ENCODE results near the gene SPSB3. TPM values are rescaled to one million over a fixed set of nuclear protein-coding genes. Genes with fewer than 3 reads are reported as not detected.
A peak's percentile ranks its signal among the peaks of the same experiment; 100 is the strongest.

SPSB3 gene
- total and polyA plus RNA-seq, 2 donors (not counting 1 experiment from before 2014, with no cell fraction given): 9.6 to 32.7 TPM

DNA sequence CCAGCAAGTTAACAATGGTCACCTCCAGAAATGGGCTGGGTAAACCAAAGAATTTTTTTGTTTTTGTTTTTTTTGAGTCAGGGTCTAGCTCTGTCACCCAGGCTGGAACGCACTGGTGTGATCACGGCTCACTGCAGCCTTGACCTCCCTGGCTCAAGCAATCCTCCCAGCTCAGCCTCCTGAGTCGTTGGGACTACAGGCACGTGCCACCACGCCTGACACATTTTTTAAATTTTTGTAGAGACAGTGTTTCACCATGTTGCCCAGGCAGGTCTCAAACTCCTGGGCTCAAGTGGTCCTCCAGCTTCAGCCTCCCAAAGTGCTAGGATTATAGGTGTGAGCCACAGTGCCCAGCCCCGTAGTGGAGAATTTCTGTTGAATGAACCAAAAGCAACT, 1.7 kb downstream of the SPSB3 start:
- Histone ChIP-seq H3K36me3 (ENCODE audit: control insufficient read depth, insufficient read depth, low read length) (peaks cover 15% of the 10 kb centered on the region), H2AFZ (ENCODE audit: low read length) (no peak overlapping the region), H3K4me2 (ENCODE audit: extremely low read depth, insufficient read depth, low read length) (peak overlapping the region; percentile 86), H3K4me3 (replicated peaks in 1 of 4; ENCODE audit: control extremely low read depth in 1 of 4, insufficient read depth in 1 of 4, low read depth in 3 of 4, low read length in 4 of 4) (no peak overlapping the region), H3K27me3 (ENCODE audit: control insufficient read depth, insufficient read depth, low read length) (no peaks in the 10 kb centered on the region), H3K4me1 (ENCODE audit: control insufficient read depth, extremely low read depth, insufficient read depth, low read length) (peaks cover 2% of the 10 kb centered on the region), H3K27ac (ENCODE audit: insufficient read depth, low read length) (no peak overlapping the region), H3K79me2 (ENCODE audit: control insufficient read depth, insufficient read depth, low read length) (peaks cover 19% of the 10 kb centered on the region), H3K9me3 (ENCODE audit: control insufficient read depth, insufficient read depth, low read depth, low read length) (no peaks in the 10 kb centered on the region), H4K20me1 (ENCODE audit: control insufficient read depth, extremely low read depth, insufficient read depth, low read length) (no peaks in the 10 kb centered on the region), H3K9ac (ENCODE audit: insufficient read depth, low read length) (no peak overlapping the region)
- no peak for DNase-seq (ENCODE audit: low read depth in 2 of 2)
- no peak for TF ChIP-seq EZH2 (IDR thresholded peaks at IDR 0.05; ENCODE audit: low read length, missing control alignments)

DNA sequence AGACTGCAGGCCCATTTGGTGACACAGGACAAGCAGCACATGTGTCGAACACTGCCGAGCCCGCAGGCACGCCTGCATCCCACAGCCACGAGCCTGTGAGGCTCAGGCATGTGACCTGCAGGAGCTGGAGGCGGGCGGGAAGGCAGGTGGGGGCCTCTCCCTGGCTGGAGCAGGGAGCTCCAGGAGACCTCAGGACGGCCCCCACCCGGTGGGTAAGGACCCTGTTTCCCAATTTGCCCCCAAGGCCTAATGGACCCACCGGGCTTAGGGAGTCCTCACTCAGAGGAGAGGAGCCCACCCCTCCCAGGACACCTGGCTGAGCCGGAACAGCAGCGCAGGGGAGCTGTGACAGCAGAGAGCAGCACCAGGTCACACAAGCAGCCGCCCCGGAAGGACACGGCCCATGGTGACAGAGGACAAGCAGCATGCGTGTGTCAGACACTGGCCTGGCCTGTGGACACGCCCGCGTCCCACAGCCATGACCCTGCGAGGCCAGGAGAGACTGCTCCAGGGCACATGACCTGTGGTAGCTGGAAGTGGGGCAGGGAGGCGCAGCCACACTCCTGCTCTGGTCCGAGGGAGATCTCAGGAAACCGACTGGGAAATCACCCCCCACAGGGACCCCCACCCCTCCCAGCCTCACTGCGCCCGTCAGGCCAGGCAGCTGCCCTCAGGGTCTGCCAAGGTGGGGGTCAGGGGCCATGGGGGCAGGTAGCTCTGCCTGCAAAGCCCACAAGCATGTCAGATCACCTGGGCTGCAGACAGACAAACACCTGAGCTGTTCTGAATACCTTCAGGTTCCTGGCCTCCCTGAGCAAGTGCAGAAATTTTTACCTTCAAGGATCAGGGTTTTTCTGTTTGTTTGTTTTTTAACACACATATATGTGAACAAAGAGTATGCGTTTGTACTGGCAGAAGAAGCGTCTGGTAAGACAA, 2.4 kb downstream of the SPSB3 start:
- Histone ChIP-seq H3K4me1 (ENCODE audit: control insufficient read depth, extremely low read depth, insufficient read depth, low read length) (peaks cover 2% of the 10 kb centered on the region), H3K9me3 (ENCODE audit: control insufficient read depth, insufficient read depth, low read depth, low read length) (no peaks in the 10 kb centered on the region), H3K4me3 (replicated peaks in 1 of 4; ENCODE audit: control extremely low read depth in 1 of 4, insufficient read depth in 1 of 4, low read depth in 3 of 4, low read length in 4 of 4) (no peak overlapping the region), H4K20me1 (ENCODE audit: control insufficient read depth, extremely low read depth, insufficient read depth, low read length) (no peaks in the 10 kb centered on the region), H3K27me3 (ENCODE audit: control insufficient read depth, insufficient read depth, low read length) (no peaks in the 10 kb centered on the region), H3K36me3 (ENCODE audit: control insufficient read depth, insufficient read depth, low read length) (peaks cover 19% of the 10 kb centered on the region), H3K9ac (ENCODE audit: insufficient read depth, low read length) (no peak overlapping the region), H2AFZ (ENCODE audit: low read length) (no peak overlapping the region), H3K79me2 (ENCODE audit: control insufficient read depth, insufficient read depth, low read length) (peaks cover 18% of the 10 kb centered on the region), H3K4me2 (ENCODE audit: extremely low read depth, insufficient read depth, low read length) (no peak overlapping the region), H3K27ac (ENCODE audit: insufficient read depth, low read length) (no peak overlapping the region)
- DNase-seq (ENCODE audit: low read depth in 2 of 2): no peak
- TF ChIP-seq, protein P1, sequence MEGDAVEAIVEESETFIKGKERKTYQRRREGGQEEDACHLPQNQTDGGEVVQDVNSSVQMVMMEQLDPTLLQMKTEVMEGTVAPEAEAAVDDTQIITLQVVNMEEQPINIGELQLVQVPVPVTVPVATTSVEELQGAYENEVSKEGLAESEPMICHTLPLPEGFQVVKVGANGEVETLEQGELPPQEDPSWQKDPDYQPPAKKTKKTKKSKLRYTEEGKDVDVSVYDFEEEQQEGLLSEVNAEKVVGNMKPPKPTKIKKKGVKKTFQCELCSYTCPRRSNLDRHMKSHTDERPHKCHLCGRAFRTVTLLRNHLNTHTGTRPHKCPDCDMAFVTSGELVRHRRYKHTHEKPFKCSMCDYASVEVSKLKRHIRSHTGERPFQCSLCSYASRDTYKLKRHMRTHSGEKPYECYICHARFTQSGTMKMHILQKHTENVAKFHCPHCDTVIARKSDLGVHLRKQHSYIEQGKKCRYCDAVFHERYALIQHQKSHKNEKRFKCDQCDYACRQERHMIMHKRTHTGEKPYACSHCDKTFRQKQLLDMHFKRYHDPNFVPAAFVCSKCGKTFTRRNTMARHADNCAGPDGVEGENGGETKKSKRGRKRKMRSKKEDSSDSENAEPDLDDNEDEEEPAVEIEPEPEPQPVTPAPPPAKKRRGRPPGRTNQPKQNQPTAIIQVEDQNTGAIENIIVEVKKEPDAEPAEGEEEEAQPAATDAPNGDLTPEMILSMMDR (conservative IDR thresholded peaks at IDR 0.05 in 1 of 2, IDR thresholded peaks at IDR 0.05 in 1 of 2; ENCODE audit: low read depth in 1 of 2, low read length in 2 of 2): no peak
- TF ChIP-seq EZH2 (IDR thresholded peaks at IDR 0.05; ENCODE audit: low read length, missing control alignments): no peak

DNA sequence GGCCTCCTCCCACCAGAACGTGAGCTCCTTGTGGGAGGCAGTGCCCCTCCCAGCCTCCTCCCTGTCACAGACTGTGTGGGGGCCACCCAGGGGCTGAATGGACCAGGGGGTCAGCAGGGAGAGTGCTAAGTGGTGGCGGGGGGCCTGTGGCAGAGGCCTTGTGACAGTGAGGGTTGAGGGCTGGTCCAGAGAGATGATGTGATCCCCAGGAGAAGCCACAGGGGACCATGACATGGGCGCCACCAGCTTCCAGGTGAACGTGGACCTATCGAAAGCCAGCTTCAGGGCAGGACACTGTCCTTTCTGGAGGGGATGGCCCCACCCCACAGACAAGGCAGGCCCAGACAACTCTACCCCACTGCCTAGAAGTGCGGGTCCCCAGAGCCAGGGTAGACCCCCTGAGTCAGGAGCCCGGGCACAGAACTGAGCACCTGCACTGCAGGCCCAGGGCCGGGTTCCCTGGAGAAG, 3.1 kb downstream of the SPSB3 start:
- Histone ChIP-seq H2AFZ (ENCODE audit: low read length) (no peak overlapping the region), H3K4me2 (ENCODE audit: extremely low read depth, insufficient read depth, low read length) (no peak overlapping the region), H3K9me3 (ENCODE audit: control insufficient read depth, insufficient read depth, low read depth, low read length) (no peaks in the 10 kb centered on the region), H3K79me2 (ENCODE audit: control insufficient read depth, insufficient read depth, low read length) (peaks cover 19% of the 10 kb centered on the region), H3K9ac (ENCODE audit: insufficient read depth, low read length) (no peak overlapping the region), H3K4me1 (ENCODE audit: control insufficient read depth, extremely low read depth, insufficient read depth, low read length) (peaks cover 7% of the 10 kb centered on the region), H3K27me3 (ENCODE audit: control insufficient read depth, insufficient read depth, low read length) (no peaks in the 10 kb centered on the region), H3K4me3 (replicated peaks in 1 of 4; ENCODE audit: control extremely low read depth in 1 of 4, insufficient read depth in 1 of 4, low read depth in 3 of 4, low read length in 4 of 4) (no peak overlapping the region), H4K20me1 (ENCODE audit: control insufficient read depth, extremely low read depth, insufficient read depth, low read length) (no peaks in the 10 kb centered on the region), H3K36me3 (ENCODE audit: control insufficient read depth, insufficient read depth, low read length) (peaks cover 22% of the 10 kb centered on the region), H3K27ac (ENCODE audit: insufficient read depth, low read length) (no peak overlapping the region)
- no peak for DNase-seq (ENCODE audit: low read depth in 2 of 2)
- no peak for TF ChIP-seq EZH2 (IDR thresholded peaks at IDR 0.05; ENCODE audit: low read length, missing control alignments)
- TF ChIP-seq, protein P1 (conservative IDR thresholded peaks at IDR 0.05 in 1 of 2, IDR thresholded peaks at IDR 0.05 in 1 of 2; ENCODE audit: low read depth in 1 of 2, low read length in 2 of 2): no peak

Data from fibroblast of lung (primary cell).